ENCODE results near the gene CDC20B.

- TF ChIP-seq CTCF (conservative IDR thresholded peaks at IDR 0.05; ENCODE audit: low read depth in 2 of 2) (no peak), POLR2AphosphoS5 (IDR thresholded peaks at IDR 0.05; ENCODE audit: low read depth) (no peak), CREB1 (CRISPR knock-in tag; IDR thresholded peaks at IDR 0.05; ENCODE audit: low read depth) (no peak), REST (IDR thresholded peaks at IDR 0.05; ENCODE audit: unreplicated experiment) (no peak), EZH2 (IDR thresholded peaks at IDR 0.05; ENCODE audit: low read depth, unreplicated experiment) (no peak), JUNB (IDR thresholded peaks at IDR 0.05; ENCODE audit: unreplicated experiment) (no peak), STAT1 (IDR thresholded peaks at IDR 0.05; ENCODE audit: unreplicated experiment) (no peak), EZH2phosphoT487 (IDR thresholded peaks at IDR 0.05; ENCODE audit: unreplicated experiment) (no peak), ETS1 (IDR thresholded peaks at IDR 0.05) (no peak), ZNF114 (CRISPR knock-in tag; IDR thresholded peaks at IDR 0.05) (no peak)
Measured at GRCh38 chr5:55096182-55096581, 76.8 kb downstream of the CDC20B start.
